K562 (cell line): ENCODE data around the gene PFDN2. TPM values are rescaled to one million over a fixed set of nuclear protein-coding genes. Genes with fewer than 3 reads are reported as not detected.

Source experiments
- ADNP ChIP-seq: fragments of 200-800 bp; sonication (Bioruptor generic); IDR thresholded peaks from 2 replicates; pipeline ENCODE4 v1.6.1; 2016; ENCODE audit warnings: missing genetic modification characterization, missing compliant biosample characterization
- BRF2 ChIP-seq: IDR thresholded peaks from 3 replicates; pipeline ENCODE4 v1.6.1; 2011; ENCODE audit warnings: borderline replicate concordance, mild to moderate bottlenecking; ENCODE audit not compliant: insufficient read length, insufficient read depth
- CREM ChIP-seq: IDR thresholded peaks from 2 replicates; pipeline ENCODE4 v1.6.1; 2014; ENCODE audit warnings: antibody characterized with exemption, low read depth
- ESRRA ChIP-seq: fragments of 450-650 bp; IDR thresholded peaks from 2 replicates; pipeline ENCODE4 v1.6.1; 2014; ENCODE audit warnings: low read depth, mild to moderate bottlenecking, moderate library complexity, borderline replicate concordance
- FOXP1 ChIP-seq: sonication (generic); formaldehyde crosslinking; IDR thresholded peaks from 2 replicates; pipeline ENCODE4 v1.8.0; 2022; ENCODE audit warnings: mild to moderate bottlenecking, missing genetic modification reagents
- GTF2E2 ChIP-seq: fragments of 200-800 bp; sonication (Bioruptor generic); IDR thresholded peaks from 2 replicates; pipeline ENCODE4 v1.6.1; 2016; ENCODE audit warnings: missing genetic modification characterization, missing compliant biosample characterization
- IRF1 ChIP-seq: sonication (generic); formaldehyde crosslinking; IDR thresholded peaks from 2 replicates; pipeline ENCODE4 v1.8.0; 2022; ENCODE audit warnings: missing genetic modification reagents, mild to moderate bottlenecking, borderline replicate concordance
- JUND ChIP-seq, 2 experiments: IDR thresholded peaks; 2 replicates in 1 of 2; 3 replicates in 1 of 2; pipeline ENCODE4 v1.6.1; 2011; ENCODE audit warnings: borderline replicate concordance in 2 of 2, low read depth in 2 of 2, low read length in 2 of 2, improper control_type of control experiment in 1 of 2, missing biosample characterization in 1 of 2, missing genetic modification characterization in 1 of 2, missing genetic modification reagents in 1 of 2
- KDM2B ChIP-seq: fragments of 250-450 bp; sonication (Bioruptor Pico); IDR thresholded peaks from 2 replicates; pipeline ENCODE4 v1.8.0; 2021; ENCODE audit warnings: mild to moderate bottlenecking, moderate library complexity
- NKRF ChIP-seq: fragments of 450-650 bp; IDR thresholded peaks from 2 replicates; pipeline ENCODE4 v1.6.1; 2016; ENCODE audit warnings: borderline replicate concordance
- POLR2AphosphoS2 ChIP-seq: IDR thresholded peaks from 2 replicates; pipeline ENCODE4 v1.6.1; 2012; ENCODE audit warnings: low read length, improper control_type of control experiment
- RFX7 ChIP-seq: fragments of 250-450 bp; sonication (Bioruptor Pico); IDR thresholded peaks from 2 replicates; pipeline ENCODE4 v1.5.1; 2021; ENCODE audit warnings: mild to moderate bottlenecking
- USF2 ChIP-seq: sonication (generic); formaldehyde crosslinking; IDR thresholded peaks from 2 replicates; pipeline ENCODE4 v1.5.0; 2020; ENCODE audit warnings: missing genetic modification reagents
- YY1 ChIP-seq, 3 experiments: IDR thresholded peaks; 2 replicates each; pipeline ENCODE4 v1.6.1; 2011; ENCODE audit warnings: low read length in 2 of 3, mild to moderate bottlenecking in 2 of 3, moderate library complexity in 2 of 3, borderline replicate concordance in 1 of 3, control low read depth in 1 of 3, low read depth in 1 of 3; ENCODE audit not compliant: insufficient read depth in 3 of 3, insufficient replicate concordance in 2 of 3, control insufficient read depth in 1 of 3, insufficient read length in 1 of 3; ENCODE audit errors: extremely low read depth in 1 of 3
- ZNF592 ChIP-seq: fragments of 450-650 bp; IDR thresholded peaks from 2 replicates; pipeline ENCODE4 v1.6.1; 2017; ENCODE audit warnings: antibody characterized with exemption, mild to moderate bottlenecking
- polyA plus RNA-seq, 8 experiments: library from polyadenylated mRNA; depleted of rRNA in 4 of 8; stranded (reverse) in 5 of 8; unstranded in 3 of 8; fragments of >200 nt; fragmentation: Nextera tagmentation in 2 of 8; fragmentation: Illumina TruSeq in 1 of 8; extraction: Ambion mirVana in 2 of 8; extraction: Trizol in 1 of 8; gene quantifications; 2 replicates each; pipeline versions ENCODE4 v1.2.1 to v1.2.3, GENCODE V29; 2011 to 2014; ENCODE audit warnings: inconsistent platforms in 1 of 8, missing spikeins in 1 of 8
- total RNA-seq, 7 experiments: library from RNA; depleted of rRNA in 6 of 7; stranded (reverse); fragments of >200 nt in 6 of 7; fragmentation: Illumina TruSeq in 2 of 7; extraction: Trizol in 2 of 7; gene quantifications; 2 replicates each; pipeline versions ENCODE4 v1.2.1 to v1.2.3, GENCODE V29; 2011 to 2021; ENCODE audit warnings: low replicate concordance in 1 of 7

The PFDN2 gene
- total and polyA plus RNA-seq, 9 of the 15 experiments (the other 6 are each of a cell fraction or from before 2014, with no cell fraction given) = 50.2 to 361 (median 144) TPM

DNA sequence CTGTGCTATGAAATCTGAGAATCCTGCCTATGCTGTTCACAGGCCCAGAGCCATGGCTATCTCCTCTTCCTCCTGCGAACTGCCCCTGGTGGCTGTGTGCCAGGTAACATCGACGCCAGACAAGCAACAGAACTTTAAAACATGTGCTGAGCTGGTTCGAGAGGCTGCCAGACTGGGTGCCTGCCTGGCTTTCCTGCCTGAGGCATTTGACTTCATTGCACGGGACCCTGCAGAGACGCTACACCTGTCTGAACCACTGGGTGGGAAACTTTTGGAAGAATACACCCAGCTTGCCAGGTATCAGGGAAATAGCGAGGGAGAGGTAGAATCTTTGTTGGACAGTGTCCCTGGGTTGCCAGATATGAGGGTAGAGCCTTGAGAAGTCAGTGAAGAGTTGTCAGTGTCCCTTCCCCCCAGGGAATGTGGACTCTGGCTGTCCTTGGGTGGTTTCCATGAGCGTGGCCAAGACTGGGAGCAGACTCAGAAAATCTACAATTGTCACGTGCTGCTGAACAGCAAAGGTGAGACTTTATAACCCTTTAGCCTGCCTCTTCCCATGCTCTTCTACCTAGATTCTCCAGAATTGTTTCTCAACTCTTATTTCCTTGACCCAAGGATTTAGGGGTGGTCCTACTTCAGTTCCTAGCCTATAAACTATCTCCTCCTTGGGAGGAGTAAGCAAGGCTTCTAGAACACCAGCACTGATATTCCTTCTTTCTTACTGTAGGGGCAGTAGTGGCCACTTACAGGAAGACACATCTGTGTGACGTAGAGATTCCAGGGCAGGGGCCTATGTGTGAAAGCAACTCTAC is 1.5 kb upstream of the PFDN2 start (continued):
- TF ChIP-seq ZNF592 (peak; percentile 60), IRF1 (CRISPR knock-in tag) (no peak), CREM (peak; percentile 92), KDM2B (CRISPR knock-in tag) (no peak), RFX7 (CRISPR knock-in tag) (no peak), YY1 (IDR thresholded peaks at IDR 0.05; ENCODE audit: borderline replicate concordance in 1 of 3, control insufficient read depth in 1 of 3, extremely low read depth in 1 of 3, insufficient read depth in 3 of 3, insufficient read length in 1 of 3, insufficient replicate concordance in 2 of 3, low read depth in 1 of 3, low read length in 2 of 3) (peak in 1 of 3 experiments; percentile 23), ADNP (tag) (no peak), FOXP1 (CRISPR knock-in tag) (peak; percentile 70; the same call in 1 of the 2 replicates), ESRRA (0 out of 2 replicates have a peak, but pooled peaks have one; percentile 7), GTF2E2 (tag) (peak; percentile 48; the same call in 1 of the 2 replicates), NKRF (no peak), JUND (IDR thresholded peaks at IDR 0.05; ENCODE audit: borderline replicate concordance, low read depth, low read length) (peak; percentile 54; the same call in 1 of the 2 replicates), JUND (tag; IDR thresholded peaks at IDR 0.05; ENCODE audit: borderline replicate concordance, low read depth, low read length) (peak; percentile 37; the same call in 1 of the 3 replicates), BRF2 (no peak), POLR2AphosphoS2 (peak; percentile 79; the same call in 1 of the 2 replicates), USF2 (CRISPR knock-in tag) (peak; percentile 6; the same call in 1 of the 2 replicates)
